ENCODE results near the gene KLC1.

- TF ChIP-seq CTCF (IDR thresholded peaks at IDR 0.05) (no peak), POLR2A (IDR thresholded peaks at IDR 0.05) (no peak)
Measured at GRCh38 chr14:103704708-103705107, 75.7 kb downstream of the KLC1 start.
